Panc1 (cell line): Measurements from ENCODE around the gene ABAT.

ENCODE experiments used
- CTCF ChIP-seq: fragments of 450-650 bp; IDR thresholded peaks from 2 replicates; pipeline ENCODE4 v1.5.1; 2017; ENCODE audit warnings: mild to moderate bottlenecking
- POLR2AphosphoS5 ChIP-seq: IDR thresholded peaks from 2 replicates; pipeline ENCODE4 v1.6.1; 2012; ENCODE audit warnings: mild to moderate bottlenecking, low read depth, low read length, moderate library complexity
- REST ChIP-seq, 2 experiments: IDR thresholded peaks; 2 replicates each; pipeline ENCODE4 v1.6.1; 2011 to 2012; ENCODE audit warnings: low read depth in 2 of 2, control low read depth in 1 of 2, low read length in 1 of 2, mild to moderate bottlenecking in 1 of 2, moderate library complexity in 1 of 2; ENCODE audit not compliant: insufficient read depth in 1 of 2
- SIN3A ChIP-seq: IDR thresholded peaks from 2 replicates; pipeline ENCODE4 v1.6.1; 2012; ENCODE audit warnings: low read depth, mild to moderate bottlenecking, low read length, moderate library complexity, borderline replicate concordance; ENCODE audit not compliant: insufficient read depth
- TCF7L2 ChIP-seq: IDR thresholded peaks from 2 replicates; pipeline ENCODE4 v1.6.1; 2011; ENCODE audit warnings: mild to moderate bottlenecking, low read depth, low read length, inconsistent platforms

GRCh38 chr16:8763083-8763482, 88.7 kb downstream of the ABAT start:
- TF ChIP-seq CTCF (no peak), SIN3A (no peak), POLR2AphosphoS5 (no peak), REST (IDR thresholded peaks at IDR 0.05; ENCODE audit: insufficient read depth in 1 of 2, low read depth in 2 of 2, low read length in 1 of 2) (no peak), TCF7L2 (no peak)
